ENCODE data around the gene PIGM.

DNA sequence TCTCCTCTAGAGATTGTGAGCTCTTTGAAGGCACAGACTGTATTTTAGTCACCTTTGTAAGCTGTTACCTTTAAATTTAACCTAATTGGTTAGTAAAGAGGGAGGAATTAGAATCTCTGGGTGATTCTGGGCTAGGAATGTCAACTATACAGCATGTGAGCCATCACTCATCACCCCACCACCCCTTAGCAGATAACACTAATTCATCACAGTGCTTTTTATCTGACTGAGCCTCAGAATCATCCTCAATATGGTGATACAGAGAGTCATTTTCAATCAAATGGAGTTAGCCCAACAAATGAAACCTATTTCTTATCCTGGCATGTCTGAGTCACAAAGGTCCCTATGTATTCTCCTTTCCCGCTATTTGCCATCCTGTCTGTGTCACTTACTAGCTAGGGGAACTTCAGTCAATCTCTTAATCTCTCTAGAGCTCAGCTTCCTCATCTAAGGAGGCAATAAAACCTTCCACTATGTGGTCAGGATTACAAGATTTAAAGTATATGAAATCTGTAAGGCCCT, 24.9 kb upstream of the PIGM start:
- TF ChIP-seq, protein P1, sequence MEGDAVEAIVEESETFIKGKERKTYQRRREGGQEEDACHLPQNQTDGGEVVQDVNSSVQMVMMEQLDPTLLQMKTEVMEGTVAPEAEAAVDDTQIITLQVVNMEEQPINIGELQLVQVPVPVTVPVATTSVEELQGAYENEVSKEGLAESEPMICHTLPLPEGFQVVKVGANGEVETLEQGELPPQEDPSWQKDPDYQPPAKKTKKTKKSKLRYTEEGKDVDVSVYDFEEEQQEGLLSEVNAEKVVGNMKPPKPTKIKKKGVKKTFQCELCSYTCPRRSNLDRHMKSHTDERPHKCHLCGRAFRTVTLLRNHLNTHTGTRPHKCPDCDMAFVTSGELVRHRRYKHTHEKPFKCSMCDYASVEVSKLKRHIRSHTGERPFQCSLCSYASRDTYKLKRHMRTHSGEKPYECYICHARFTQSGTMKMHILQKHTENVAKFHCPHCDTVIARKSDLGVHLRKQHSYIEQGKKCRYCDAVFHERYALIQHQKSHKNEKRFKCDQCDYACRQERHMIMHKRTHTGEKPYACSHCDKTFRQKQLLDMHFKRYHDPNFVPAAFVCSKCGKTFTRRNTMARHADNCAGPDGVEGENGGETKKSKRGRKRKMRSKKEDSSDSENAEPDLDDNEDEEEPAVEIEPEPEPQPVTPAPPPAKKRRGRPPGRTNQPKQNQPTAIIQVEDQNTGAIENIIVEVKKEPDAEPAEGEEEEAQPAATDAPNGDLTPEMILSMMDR (IDR thresholded peaks at IDR 0.05) = no peak
- no peak for TF ChIP-seq POLR2A (IDR thresholded peaks at IDR 0.05)
